22Rv1 (cell line): ENCODE results near the gene KCNJ14.

Experiments
- H3K27ac ChIP-seq: fragments of 450-650 bp; 2 replicates; pipeline ENCODE4 v1.5.1; 2017
- ZFX ChIP-seq: fragments of 450-650 bp; IDR thresholded peaks from 2 replicates; pipeline ENCODE4 v1.6.1; 2017; ENCODE audit warnings: antibody characterized with exemption, borderline replicate concordance
- TF ChIP-seq, protein P1 (sequence below): fragments of 450-650 bp; IDR thresholded peaks from 2 replicates; pipeline ENCODE4 v1.5.1; 2017; ENCODE audit warnings: mild to moderate bottlenecking

The KCNJ14 gene

DNA sequence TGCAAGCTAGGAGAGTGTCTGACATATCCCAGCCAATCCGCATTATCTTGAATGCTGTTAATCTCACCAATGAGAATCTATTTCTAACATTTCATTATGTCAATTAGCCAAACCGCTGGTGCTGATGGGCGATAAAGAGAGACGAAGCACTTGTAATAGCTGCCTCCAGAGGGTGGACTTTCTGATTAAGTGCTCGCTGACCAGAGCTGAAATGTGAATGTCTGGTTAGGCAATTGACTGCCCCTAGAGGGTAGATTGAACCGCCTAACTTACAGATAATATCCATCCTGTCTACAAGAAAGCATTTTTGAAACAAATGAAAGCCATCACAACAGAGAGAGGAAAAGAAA is 10.1 kb upstream of the KCNJ14 start:
- TF ChIP-seq, protein P1, sequence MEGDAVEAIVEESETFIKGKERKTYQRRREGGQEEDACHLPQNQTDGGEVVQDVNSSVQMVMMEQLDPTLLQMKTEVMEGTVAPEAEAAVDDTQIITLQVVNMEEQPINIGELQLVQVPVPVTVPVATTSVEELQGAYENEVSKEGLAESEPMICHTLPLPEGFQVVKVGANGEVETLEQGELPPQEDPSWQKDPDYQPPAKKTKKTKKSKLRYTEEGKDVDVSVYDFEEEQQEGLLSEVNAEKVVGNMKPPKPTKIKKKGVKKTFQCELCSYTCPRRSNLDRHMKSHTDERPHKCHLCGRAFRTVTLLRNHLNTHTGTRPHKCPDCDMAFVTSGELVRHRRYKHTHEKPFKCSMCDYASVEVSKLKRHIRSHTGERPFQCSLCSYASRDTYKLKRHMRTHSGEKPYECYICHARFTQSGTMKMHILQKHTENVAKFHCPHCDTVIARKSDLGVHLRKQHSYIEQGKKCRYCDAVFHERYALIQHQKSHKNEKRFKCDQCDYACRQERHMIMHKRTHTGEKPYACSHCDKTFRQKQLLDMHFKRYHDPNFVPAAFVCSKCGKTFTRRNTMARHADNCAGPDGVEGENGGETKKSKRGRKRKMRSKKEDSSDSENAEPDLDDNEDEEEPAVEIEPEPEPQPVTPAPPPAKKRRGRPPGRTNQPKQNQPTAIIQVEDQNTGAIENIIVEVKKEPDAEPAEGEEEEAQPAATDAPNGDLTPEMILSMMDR = peak; percentile 66
- TF ChIP-seq ZFX = no peak
- peak overlapping the region; percentile 91 for H3K27ac ChIP-seq

DNA sequence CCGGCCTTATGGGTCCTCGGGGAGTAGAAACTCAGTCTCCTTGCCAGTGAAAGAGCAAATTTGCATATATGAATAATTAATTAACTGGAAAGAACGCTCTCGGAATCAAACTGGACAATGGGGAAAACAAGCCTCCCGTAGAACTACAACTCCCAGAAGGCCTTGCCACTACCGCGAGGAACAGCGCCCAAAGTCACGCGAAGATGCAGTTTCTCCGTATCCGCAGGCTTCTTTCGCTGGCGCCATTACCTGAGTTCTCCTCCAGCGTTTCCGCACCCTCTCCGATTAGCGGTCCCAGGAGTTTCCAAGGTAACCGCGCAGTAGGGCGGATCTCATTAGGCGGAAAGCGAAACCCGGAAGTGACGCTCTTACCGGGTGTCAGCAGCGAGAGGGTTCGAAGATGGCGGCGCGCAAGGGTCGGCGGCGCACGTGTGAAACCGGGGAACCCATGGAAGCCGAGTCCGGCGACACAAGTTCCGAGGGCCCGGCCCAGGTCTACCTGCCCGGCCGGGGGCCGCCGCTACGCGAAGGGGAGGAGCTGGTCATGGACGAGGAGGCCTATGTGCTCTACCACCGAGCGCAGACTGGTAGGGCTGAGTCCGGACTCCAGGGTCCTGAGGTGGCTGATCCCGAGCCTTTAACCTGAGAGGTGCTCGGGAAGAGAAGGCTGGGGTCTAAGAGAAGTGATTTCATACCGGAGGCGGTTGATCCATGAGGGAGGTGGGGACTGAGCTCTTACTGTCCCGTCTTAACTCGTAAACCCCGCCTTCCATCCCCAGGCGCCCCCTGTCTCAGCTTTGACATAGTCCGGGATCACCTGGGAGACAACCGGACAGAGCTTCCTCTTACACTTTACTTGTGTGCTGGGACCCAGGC is 9.5 kb upstream of the KCNJ14 start, which contains the start of gene GRWD1:
Gene GRWD1, plus strand, starts transcription at position 378 of the 876 bp plus-strand sequence. Its CDS starts 23 bp downstream, at position 401.
- TF ChIP-seq, protein P1 = peak; percentile 35; the same call in 1 of the 2 replicates
- no peak for TF ChIP-seq ZFX
- peak within 1 kb of the TSS; percentile 91 for H3K27ac ChIP-seq

DNA sequence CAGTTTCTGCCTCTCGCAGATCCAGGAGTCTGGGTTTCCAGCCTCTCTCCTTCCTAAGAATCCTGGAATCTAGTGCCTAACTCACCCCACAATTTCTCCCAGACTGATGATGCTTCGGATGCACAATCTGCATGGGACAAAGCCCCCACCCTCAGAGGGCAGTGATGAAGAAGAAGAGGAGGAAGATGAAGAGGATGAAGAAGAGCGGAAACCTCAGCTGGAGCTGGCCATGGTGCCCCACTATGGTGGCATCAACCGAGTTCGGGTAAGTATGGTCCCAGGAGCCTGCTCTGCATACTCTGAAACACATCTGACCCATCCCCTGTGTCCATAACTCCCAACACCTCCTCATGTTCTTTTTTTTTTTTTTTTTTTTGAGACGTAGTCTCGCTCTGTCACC is 8.8 kb upstream of the KCNJ14 start:
- TF ChIP-seq ZFX = no peak
- TF ChIP-seq, protein P1 = no peak
- H3K27ac ChIP-seq = peak overlapping the region; percentile 91

DNA sequence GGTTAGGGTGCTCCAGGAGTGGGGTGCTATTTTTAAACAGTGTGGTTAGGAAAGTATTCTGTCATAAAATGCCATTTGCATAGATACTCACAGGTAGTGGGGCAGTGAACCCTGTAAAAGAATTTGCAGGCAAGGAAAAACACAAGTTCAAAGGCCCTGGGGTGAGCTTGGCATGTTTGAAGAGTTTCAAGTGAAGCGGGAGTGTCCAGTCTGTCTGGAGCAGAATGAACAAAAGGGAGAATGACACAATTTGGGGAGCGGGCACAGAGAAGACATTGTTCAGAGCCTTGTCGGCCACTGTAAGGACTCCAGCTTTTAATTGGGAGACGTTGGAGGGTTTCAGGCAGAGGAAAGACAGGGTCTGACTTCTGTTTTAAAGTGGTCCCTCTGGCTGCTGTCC is 6.8 kb upstream of the KCNJ14 start:
- TF ChIP-seq ZFX = no peak
- TF ChIP-seq, protein P1 = no peak
- H3K27ac ChIP-seq = no peak overlapping the region

DNA sequence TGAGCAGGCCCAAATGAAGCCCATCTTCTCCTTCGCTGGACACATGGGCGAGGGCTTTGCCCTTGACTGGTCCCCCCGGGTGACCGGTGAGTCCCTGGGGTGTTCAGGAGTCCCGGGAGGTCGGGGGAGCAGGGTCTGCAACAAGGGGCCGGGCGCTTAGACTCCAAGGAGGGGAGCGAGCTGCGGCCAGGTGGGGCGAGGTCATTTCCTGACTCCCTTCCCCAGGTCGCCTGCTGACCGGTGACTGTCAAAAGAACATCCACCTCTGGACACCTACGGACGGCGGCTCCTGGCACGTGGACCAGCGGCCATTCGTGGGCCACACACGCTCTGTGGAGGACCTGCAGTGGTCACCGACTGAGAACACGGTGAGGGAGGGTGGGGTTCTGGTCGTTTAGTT is 4.9 kb upstream of the KCNJ14 start:
- TF ChIP-seq, protein P1 = no peak
- TF ChIP-seq ZFX = no peak
- H3K27ac ChIP-seq = no peak overlapping the region

DNA sequence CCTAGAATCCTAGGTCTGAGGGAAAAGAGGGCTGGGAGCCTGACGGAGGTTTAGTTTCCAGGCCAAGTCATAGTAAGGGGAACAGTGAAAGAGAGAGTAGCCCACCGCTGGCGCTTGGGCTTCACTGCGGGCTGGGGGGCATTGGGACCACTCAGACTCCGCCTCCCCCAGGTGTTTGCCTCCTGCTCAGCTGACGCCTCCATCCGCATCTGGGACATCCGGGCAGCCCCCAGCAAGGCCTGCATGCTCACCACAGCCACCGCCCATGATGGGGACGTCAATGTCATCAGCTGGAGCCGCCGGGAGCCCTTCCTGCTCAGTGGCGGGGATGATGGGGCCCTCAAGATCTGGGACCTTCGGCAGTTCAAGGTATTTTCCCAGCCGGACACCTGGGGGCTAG is 4.5 kb upstream of the KCNJ14 start:
- TF ChIP-seq, protein P1 = no peak
- TF ChIP-seq ZFX = no peak
- no peak overlapping the region for H3K27ac ChIP-seq

DNA sequence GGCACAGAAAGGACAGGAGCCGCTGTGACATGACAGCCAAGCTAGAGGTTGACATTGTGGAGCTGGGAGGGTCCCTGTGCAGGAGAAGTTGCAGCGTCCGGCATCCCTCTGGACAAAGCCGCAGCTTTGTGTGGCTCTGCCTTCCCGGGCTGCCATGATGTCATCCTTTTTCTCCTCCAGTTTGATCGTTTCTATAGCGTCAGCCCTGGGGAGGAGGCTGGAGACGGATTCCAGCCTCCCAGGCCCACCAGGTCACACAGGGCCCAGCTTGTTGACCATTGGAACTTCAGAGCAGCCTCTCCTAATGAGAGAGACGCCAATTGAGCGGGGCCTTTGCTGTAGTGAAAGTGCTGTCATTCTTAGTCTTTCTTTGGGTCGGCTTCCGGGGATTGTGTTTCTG is 3.8 kb upstream of the KCNJ14 start:
- TF ChIP-seq, protein P1 = no peak
- no peak for TF ChIP-seq ZFX
- no peak overlapping the region for H3K27ac ChIP-seq
